IMR-90 (cell line): ENCODE results near the gene ATG101. TPM values are rescaled to one million over a fixed set of nuclear protein-coding genes. Genes with fewer than 3 reads are reported as not detected.

Experiments
- ATAC-seq: fragments of 200-7000 bp; cut with Tn5 transposase; 2 replicates; pipeline ENCODE4 v1.9.1; 2020; ENCODE audit warnings: low read depth, mild to moderate bottlenecking, moderate library complexity
- BruUV-seq: library from RNA; stranded (reverse); fragments of 400-500 nt; replicated peaks from 2 replicates; lab custom pipeline; 2021; lab: Mats Ljungman, UMichigan
- CTCF ChIA-PET: fragments of 300-600 bp; formaldehyde crosslinking; extraction: SDS; loops from one replicate; lab custom pipeline; 2021; ENCODE audit warnings: antibody characterized with exemption; lab: Yijun Ruan, JAX
- POLR2A ChIA-PET: fragments of 300-600 bp; sonication (Branson Sonifier 250); formaldehyde crosslinking; loops from one replicate; lab custom pipeline; 2022; ENCODE audit warnings: antibody characterized with exemption; ENCODE audit not compliant: unreplicated experiment; lab: Charles Lee
- DNase-seq: peaks from one replicate; pipeline ENCODE4 v3.0.0; 2013
- H2AFZ ChIP-seq: replicated peaks from 2 replicates; pipeline ENCODE3; 2013; ENCODE audit warnings: low read length, mild to moderate bottlenecking; ENCODE audit not compliant: poor library complexity
- H2AK5ac ChIP-seq: 2 replicates; pipeline ENCODE4 v1.6.1; 2013; ENCODE audit warnings: low read depth, low read length, inconsistent platforms
- H2AK9ac ChIP-seq: replicated peaks from 2 replicates; pipeline ENCODE3; 2013; ENCODE audit warnings: mild to moderate bottlenecking, low read depth, low read length, moderate library complexity; ENCODE audit not compliant: poor library complexity
- H2BK120ac ChIP-seq: 2 replicates; pipeline ENCODE4 v1.6.1; 2013; ENCODE audit warnings: low read depth, low read length, inconsistent platforms
- H2BK15ac ChIP-seq: 3 replicates; pipeline ENCODE4 v1.6.1; 2013; ENCODE audit warnings: low read depth, low read length, inconsistent platforms
- H2BK20ac ChIP-seq: 2 replicates; pipeline ENCODE4 v1.6.1; 2013; ENCODE audit warnings: low read depth, mild to moderate bottlenecking, inconsistent platforms, low read length, moderate library complexity
- H2BK5ac ChIP-seq: 2 replicates; pipeline ENCODE4 v1.6.1; 2013; ENCODE audit warnings: mild to moderate bottlenecking, low read depth, low read length, inconsistent platforms; ENCODE audit not compliant: poor library complexity, severe bottlenecking
- H3K14ac ChIP-seq: replicated peaks from 2 replicates; pipeline ENCODE4 v1.6.1; 2013; ENCODE audit warnings: low read depth, low read length, inconsistent platforms
- H3K18ac ChIP-seq: 2 replicates; pipeline ENCODE4 v1.6.1; 2013; ENCODE audit warnings: low read depth, low read length, control low read depth
- H3K23ac ChIP-seq: 2 replicates; pipeline ENCODE4 v1.6.1; 2013; ENCODE audit warnings: low read depth, low read length, inconsistent platforms
- H3K27ac ChIP-seq: 2 replicates; pipeline ENCODE4 v1.5.1; 2013; ENCODE audit warnings: mild to moderate bottlenecking, control low read depth, low read length; ENCODE audit not compliant: insufficient read depth
- H3K27me3 ChIP-seq: 2 replicates; pipeline ENCODE4 v1.6.1; 2013; ENCODE audit warnings: low read length; ENCODE audit not compliant: control insufficient read depth, insufficient read depth
- H3K36me3 ChIP-seq: 2 replicates; pipeline ENCODE4 v1.6.1; 2013; ENCODE audit warnings: low read length, mixed read lengths; ENCODE audit not compliant: control insufficient read depth, insufficient read depth
- H3K4ac ChIP-seq: 2 replicates; pipeline ENCODE4 v1.6.1; 2013; ENCODE audit warnings: low read depth, low read length, inconsistent platforms
- H3K4me1 ChIP-seq: 2 replicates; pipeline ENCODE4 v1.6.1; 2013; ENCODE audit warnings: low read length, mixed read lengths; ENCODE audit not compliant: control insufficient read depth, insufficient read depth
- H3K4me2 ChIP-seq: 2 replicates; pipeline ENCODE4 v1.6.1; 2013; ENCODE audit warnings: low read depth, mild to moderate bottlenecking, control low read depth, low read length, moderate library complexity
- H3K4me3 ChIP-seq: 2 replicates; pipeline ENCODE4 v1.5.1; 2013; ENCODE audit warnings: low read depth, mild to moderate bottlenecking, control low read depth, low read length, moderate library complexity; ENCODE audit not compliant: insufficient read depth
- H3K56ac ChIP-seq: 2 replicates; pipeline ENCODE4 v1.6.1; 2013; ENCODE audit warnings: low read length, inconsistent platforms; ENCODE audit not compliant: insufficient read depth; ENCODE audit errors: extremely low read depth
- H3K79me1 ChIP-seq, 2 experiments: 2 replicates each; pipeline ENCODE4 v1.6.1; 2013; ENCODE audit warnings: low read length in 2 of 2, inconsistent platforms in 1 of 2, low read depth in 1 of 2
- H3K9ac ChIP-seq: 2 replicates; pipeline ENCODE4 v1.6.1; 2013; ENCODE audit warnings: low read depth, low read length, control low read depth
- H3K9me1 ChIP-seq: 2 replicates; pipeline ENCODE4 v1.6.1; 2013; ENCODE audit warnings: low read length, inconsistent platforms; ENCODE audit not compliant: insufficient read depth
- H3K9me3 ChIP-seq: 2 replicates; pipeline ENCODE4 v1.6.1; 2013; ENCODE audit warnings: low read length; ENCODE audit not compliant: control insufficient read depth, insufficient read depth
- H4K20me1 ChIP-seq: 2 replicates; pipeline ENCODE4 v1.6.1; 2013; ENCODE audit warnings: low read length, inconsistent platforms; ENCODE audit not compliant: insufficient read depth
- H4K5ac ChIP-seq: 2 replicates; pipeline ENCODE4 v1.6.1; 2013; ENCODE audit warnings: mild to moderate bottlenecking, low read depth, low read length, control low read depth
- H4K8ac ChIP-seq, 2 experiments: 2 replicates each; pipeline ENCODE4 v1.6.1; 2013; ENCODE audit warnings: low read depth in 2 of 2, low read length in 2 of 2, control low read depth in 1 of 2, inconsistent platforms in 1 of 2
- H4K91ac ChIP-seq: 2 replicates; pipeline ENCODE4 v1.6.1; 2013; ENCODE audit warnings: low read depth, low read length, inconsistent platforms; ENCODE audit not compliant: insufficient read depth
- BHLHE40 ChIP-seq: fragments of 150-350 bp; IDR thresholded peaks from 2 replicates; pipeline ENCODE4 v1.6.1; 2016; ENCODE audit warnings: mild to moderate bottlenecking, low read depth, low read length
- CEBPB ChIP-seq: IDR thresholded peaks from 2 replicates; pipeline ENCODE4 v1.6.1; 2012; ENCODE audit warnings: low read depth, low read length, improper control_type of control experiment
- CHD1 ChIP-seq: IDR thresholded peaks from 2 replicates; pipeline ENCODE4 v1.6.1; 2012; ENCODE audit warnings: low read depth, low read length, improper control_type of control experiment
- CTCF ChIP-seq: conservative IDR thresholded peaks from 2 replicates; pipeline ENCODE4 v1.5.1; 2012; ENCODE audit warnings: mild to moderate bottlenecking, low read depth, low read length, improper control_type of control experiment
- ELK1 ChIP-seq: fragments of 150-350 bp; IDR thresholded peaks from 2 replicates; pipeline ENCODE4 v1.6.1; 2016; ENCODE audit warnings: low read depth, mild to moderate bottlenecking, low read length, moderate library complexity, borderline replicate concordance
- FOS ChIP-seq: fragments of 150-350 bp; IDR thresholded peaks from 2 replicates; pipeline ENCODE4 v1.6.1; 2016; ENCODE audit warnings: low read depth, low read length
- MAZ ChIP-seq: IDR thresholded peaks from 2 replicates; pipeline ENCODE4 v1.6.1; 2012; ENCODE audit warnings: low read depth, mild to moderate bottlenecking, low read length, improper control_type of control experiment, moderate library complexity, borderline replicate concordance
- MXI1 ChIP-seq: IDR thresholded peaks from 2 replicates; pipeline ENCODE4 v1.6.1; 2012; ENCODE audit warnings: low read depth, mild to moderate bottlenecking, low read length, moderate library complexity, borderline replicate concordance
- NFE2L2 ChIP-seq: fragments of 150-350 bp; IDR thresholded peaks from 2 replicates; pipeline ENCODE4 v1.6.1; 2016; ENCODE audit warnings: low read depth, mild to moderate bottlenecking, low read length
- POLR2A ChIP-seq: IDR thresholded peaks from 2 replicates; pipeline ENCODE4 v1.6.1; 2012; ENCODE audit warnings: mild to moderate bottlenecking, low read depth, low read length
- RAD21 ChIP-seq: IDR thresholded peaks from 2 replicates; pipeline ENCODE4 v1.6.1; 2012; ENCODE audit warnings: low read length, improper control_type of control experiment
- RCOR1 ChIP-seq: IDR thresholded peaks from 2 replicates; pipeline ENCODE4 v1.6.1; 2012; ENCODE audit warnings: mild to moderate bottlenecking, low read length, improper control_type of control experiment; ENCODE audit not compliant: insufficient replicate concordance
- SMC3 ChIP-seq: fragments of 150-350 bp; IDR thresholded peaks from 2 replicates; pipeline ENCODE4 v1.6.1; 2016; ENCODE audit warnings: low read depth, mild to moderate bottlenecking, antibody characterized with exemption, low read length, moderate library complexity
- USF2 ChIP-seq: fragments of 150-350 bp; IDR thresholded peaks from 2 replicates; pipeline ENCODE4 v1.6.1; 2017; ENCODE audit warnings: mild to moderate bottlenecking, antibody characterized with exemption, low read length, low read depth
- WGBS, 2 experiments: methylation state at CpG; one replicate each; pipeline versions ENCODE4 v1.1.5 to v1.1.7; 2013; ENCODE audit warnings: missing lambda C conversion rate in 2 of 2; ENCODE audit not compliant: insufficient read length in 1 of 2; ENCODE audit errors: extremely low coverage in 2 of 2; 5-methylcytosine and 5-hydroxymethylcytosine counted together
- dilution Hi-C: fragments of 300-500 bp; cut with HindIII; formaldehyde crosslinking; loops from one replicate; pipeline ENCODE4 v1.14.3; 2018; ENCODE audit warnings: low sequenced_read_pairs; ENCODE audit not compliant: unreplicated experiment
- in situ Hi-C: fragments of 300-500 bp; cut with MboI; formaldehyde crosslinking; loops from 3 replicates; pipeline ENCODE4 v1.14.3; 2019; ENCODE audit warnings: low sequenced_read_pairs, inconsistent platforms, mixed read lengths
- intact Hi-C: fragments of 100-400 bp; cut with micrococcal nuclease; formaldehyde crosslinking; loops from 2 replicates; pipeline ENCODE4 v1.10.0; 2022
- polyA plus RNA-seq, 3 experiments: library from polyadenylated mRNA; depleted of rRNA; stranded (reverse); fragments of >200 nt; gene quantifications; 2 replicates each; pipeline ENCODE4 v1.2.3, GENCODE V29; 2012; ENCODE audit warnings: low replicate concordance in 1 of 3
- total RNA-seq: library from RNA; depleted of rRNA; stranded (reverse); fragments of >200 nt; gene quantifications from 2 replicates; pipeline ENCODE4 v1.2.3, GENCODE V29; 2012

Gene ATG101
- total and polyA plus RNA-seq, 2 of the 4 experiments (the other 2 are of a cell fraction): 93.9 to 167 TPM

GRCh38 chr12:52054833-52055730 is 14.7 kb upstream of the ATG101 start:
- no peak overlapping the region for H3K56ac ChIP-seq
- no peak overlapping the region for H3K23ac ChIP-seq
- H3K9me3 ChIP-seq: no peaks in the 10 kb centered on the region
- ATAC-seq (no peak), DNase-seq (peak; percentile 44)
- no peak overlapping the region for H3K4me2 ChIP-seq
- H3K27me3 ChIP-seq: no peaks in the 10 kb centered on the region
- H2BK120ac ChIP-seq: no peak overlapping the region
- no CpG with 5 or more reads among the region's 21 CpGs for WGBS, 2 experiments
- peaks cover 46% of the 10 kb centered on the region for H3K36me3 ChIP-seq
- no peak overlapping the region for H2AFZ ChIP-seq
- in situ Hi-C loops: no loop called here
- H2BK15ac ChIP-seq: no peak overlapping the region
- H3K79me1 ChIP-seq: peaks cover 0 to 50% of the 10 kb centered on the region in 2 experiments; a peak in 2 of 4 replicates
- H3K14ac ChIP-seq: no peak overlapping the region
- H3K9me1 ChIP-seq: peaks cover 12% of the 10 kb centered on the region; the same call in 1 of the 2 replicates
- H3K4ac ChIP-seq: no peak overlapping the region
- no peak overlapping the region for H2AK9ac ChIP-seq
- no peak overlapping the region for H3K4me3 ChIP-seq
- no peak overlapping the region for H2BK5ac ChIP-seq
- no peak overlapping the region for H3K18ac ChIP-seq
- BruUV-seq: no TSS peak
- dilution Hi-C loops: no loop called here
- H4K8ac ChIP-seq: no peak overlapping the region
- H2BK20ac ChIP-seq: no peak overlapping the region
- peaks cover 17% of the 10 kb centered on the region for H3K4me1 ChIP-seq
- H2AK5ac ChIP-seq: no peak overlapping the region
- H4K5ac ChIP-seq: no peak overlapping the region
- no peak overlapping the region for H3K27ac ChIP-seq
- peaks cover 46% of the 10 kb centered on the region for H4K20me1 ChIP-seq
- H3K9ac ChIP-seq: no peak overlapping the region
- H4K91ac ChIP-seq: no peak overlapping the region
- ChIA-PET CTCF (interaction anchor here (0.6 kb wide), 1 partner anchor 596 kb away, joined by 4 read pairs; no protein-coding TSS in a partner anchor), POLR2A (no interaction called here)
- intact Hi-C loops: no loop called here
- TF ChIP-seq ELK1 (no peak), BHLHE40 (0 out of 2 replicates have a peak, but pooled peaks have one; percentile 11), FOS (no peak), USF2 (peak; percentile 36), CTCF (no peak), POLR2A (peak; percentile 84), RAD21 (no peak), RCOR1 (no peak), MXI1 (no peak), NFE2L2 (no peak), MAZ (peak; percentile 17; the same call in 1 of the 2 replicates), CEBPB (no peak), SMC3 (no peak), CHD1 (no peak; the same call in 1 of the 2 replicates)
